ENCODE data around the gene BMP6.
"Not testable (repeated sequence)": the region's sequence is repeated elsewhere in the genome, so short reads cannot be mapped to it uniquely, and the experiment has no call there.

BMP6 gene

DNA sequence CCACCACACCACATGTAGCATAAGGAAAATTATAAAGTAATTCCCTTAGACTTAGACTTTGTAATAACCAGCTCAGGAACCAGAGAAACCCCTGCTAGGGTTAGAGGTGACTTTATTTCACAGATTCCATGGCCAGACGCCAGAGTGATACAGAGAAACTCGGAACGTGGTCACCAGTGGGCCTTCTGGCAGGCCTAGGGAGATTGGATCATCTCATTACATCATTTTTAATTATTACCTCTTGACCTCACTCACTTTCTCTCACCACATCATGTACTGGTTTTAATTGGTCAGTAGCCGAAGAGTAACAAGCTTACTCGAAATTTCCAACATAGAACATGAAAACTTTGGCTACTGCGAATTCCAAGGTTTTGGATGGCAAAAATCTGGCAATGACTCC lies 72.9 kb downstream of the BMP6 start:
- DNase-seq = no peak

DNA sequence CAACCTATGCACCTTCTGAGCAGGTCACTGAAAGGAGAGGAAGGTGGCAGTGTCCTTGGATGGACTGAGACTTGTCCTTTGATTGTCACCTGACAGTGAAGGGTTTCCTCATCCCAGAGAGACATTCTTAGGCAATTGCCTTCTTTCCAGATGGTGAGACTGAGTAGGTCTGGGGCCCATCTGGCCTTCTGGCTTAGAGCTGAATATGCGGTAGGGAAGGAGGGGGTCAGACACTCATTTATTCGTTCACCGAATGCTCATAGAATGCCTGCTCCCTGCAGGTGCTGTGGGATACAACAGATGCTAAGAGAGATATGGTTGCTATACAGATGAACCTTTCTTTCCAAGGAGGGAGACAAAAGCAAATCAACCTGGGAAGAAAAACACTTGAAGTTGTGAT lies 76.8 kb downstream of the BMP6 start:
- DNase-seq = no peak

DNA sequence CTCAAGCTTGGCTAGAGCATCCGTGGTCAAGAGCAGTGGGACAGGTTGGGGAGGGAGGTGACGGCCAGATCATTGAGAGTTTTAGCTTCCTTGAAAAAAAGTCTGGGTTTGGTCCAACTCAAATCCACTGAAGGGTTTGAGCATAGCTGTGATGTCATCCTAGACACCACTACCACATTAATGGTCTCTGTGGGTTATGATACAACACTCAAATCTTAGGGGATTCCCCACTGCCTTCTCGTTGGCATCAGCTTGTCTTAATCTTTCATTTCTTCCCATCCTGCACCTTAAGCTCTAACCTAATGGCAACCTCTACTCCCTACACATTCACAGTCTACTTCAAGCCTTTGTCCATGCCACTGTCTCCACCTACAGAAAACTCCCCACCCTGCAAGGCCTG lies 77.3 kb downstream of the BMP6 start:
- DNase-seq = no peak

DNA sequence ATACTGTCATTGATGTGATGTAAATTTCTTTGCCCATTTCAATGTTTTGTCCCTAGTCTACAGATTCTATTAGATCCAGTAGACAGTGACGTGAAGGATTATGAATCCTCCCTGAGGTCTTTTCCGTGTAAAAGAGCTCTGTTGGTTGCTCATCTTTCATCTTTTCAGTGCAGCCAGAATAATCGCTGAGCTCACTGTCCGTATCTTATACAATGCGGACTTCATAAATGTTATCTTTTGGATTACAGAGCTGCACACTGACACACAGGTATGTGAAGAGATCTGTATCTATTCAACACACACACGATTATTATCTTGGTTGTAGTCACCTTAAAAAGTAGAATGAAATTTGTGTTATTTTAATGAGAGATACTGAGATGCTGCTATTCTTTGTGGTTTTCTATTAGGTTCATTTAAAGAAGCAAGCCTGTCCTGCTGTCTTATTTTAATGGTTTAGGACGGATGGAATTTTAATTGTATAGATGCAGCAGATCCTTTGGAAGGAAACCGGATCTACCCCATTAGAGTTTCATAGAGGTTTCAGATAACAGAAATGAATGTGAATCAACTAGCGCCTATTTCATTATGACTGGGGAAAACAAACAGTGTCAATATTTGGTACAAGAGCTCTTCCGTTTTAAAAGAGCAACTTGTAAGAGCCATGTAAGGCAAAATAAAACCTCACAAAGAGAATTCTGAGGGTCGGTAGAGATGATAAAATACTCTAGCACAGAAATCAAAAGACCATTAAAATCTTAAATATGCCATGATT lies 79.4 kb downstream of the BMP6 start:
- DNase-seq = no peak

DNA sequence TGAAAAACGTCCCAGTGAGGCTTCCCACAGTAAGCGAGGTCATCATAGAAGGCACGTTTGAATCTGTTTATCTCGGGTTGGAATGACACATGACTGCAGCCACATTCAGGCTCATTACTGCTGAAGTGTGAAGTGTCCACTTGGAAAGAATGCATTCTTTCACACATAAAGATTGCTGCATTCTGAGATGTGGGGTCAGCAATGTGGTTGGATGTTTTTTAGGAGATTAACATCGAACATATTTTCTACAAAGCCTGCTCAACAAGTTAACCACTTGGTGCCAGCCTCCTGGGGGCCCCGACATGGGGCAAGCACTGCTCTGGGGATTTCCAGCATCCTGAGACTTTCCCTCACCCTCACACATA lies 79.9 kb downstream of the BMP6 start:
- DNase-seq = no peak

DNA sequence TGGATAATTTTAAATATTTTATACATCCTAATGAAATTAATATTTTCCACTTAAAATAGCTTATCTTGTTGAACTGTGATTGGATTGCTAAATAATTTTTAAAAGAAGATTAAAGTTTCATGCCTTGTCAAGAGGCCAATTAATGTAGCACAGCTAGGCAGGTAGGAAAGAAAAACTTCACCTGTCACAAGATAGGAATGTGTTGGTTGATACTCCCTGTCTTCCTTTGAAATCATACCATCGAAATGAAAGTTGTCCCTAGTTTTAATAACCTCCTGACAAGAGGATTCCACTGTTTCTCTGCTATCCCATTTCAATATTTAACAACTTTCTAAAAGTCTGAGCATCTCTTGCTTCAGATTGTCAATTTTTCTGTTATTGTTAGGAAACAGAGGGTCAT lies 80.8 kb downstream of the BMP6 start:
- DNase-seq = no peak

DNA sequence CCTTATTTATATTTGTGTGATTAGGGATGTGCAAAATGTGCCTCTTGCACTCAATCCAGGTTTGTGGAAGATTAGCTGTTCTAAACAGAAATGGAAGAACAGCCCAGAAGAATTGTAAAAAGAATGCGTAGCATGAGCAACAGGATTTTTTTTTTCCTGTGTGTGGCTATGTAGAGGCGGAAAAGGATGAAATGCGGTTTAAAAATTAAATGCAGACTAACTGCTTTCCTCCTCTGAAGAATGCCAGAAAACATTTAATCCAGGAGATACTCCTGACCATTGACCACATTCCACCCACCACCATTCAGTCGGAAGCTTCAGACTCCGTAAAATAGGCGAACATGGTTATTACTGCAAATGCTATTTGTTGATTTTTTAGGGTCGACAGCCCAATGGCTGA lies 83.4 kb downstream of the BMP6 start:
- peak; percentile 41 for DNase-seq

DNA sequence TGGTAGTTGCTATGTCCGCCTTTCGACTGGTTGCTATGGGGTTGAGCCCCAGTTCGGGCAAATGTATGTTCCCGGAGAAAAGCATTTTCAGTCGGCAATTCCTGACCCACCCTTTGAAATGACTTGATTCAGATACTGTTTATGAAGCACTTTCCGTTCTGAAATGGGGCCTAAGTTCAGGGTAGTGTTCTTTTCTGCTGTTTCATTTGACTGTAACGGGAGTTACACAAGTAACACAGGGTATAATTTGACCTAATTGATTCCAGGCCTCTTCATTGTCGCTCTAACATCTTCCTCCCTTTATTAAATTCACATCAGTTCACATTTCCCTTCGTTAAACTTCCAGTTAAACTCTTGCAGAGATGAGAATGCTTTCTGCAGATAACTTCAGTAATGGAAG lies 85.5 kb downstream of the BMP6 start:
- DNase-seq = no peak

DNA sequence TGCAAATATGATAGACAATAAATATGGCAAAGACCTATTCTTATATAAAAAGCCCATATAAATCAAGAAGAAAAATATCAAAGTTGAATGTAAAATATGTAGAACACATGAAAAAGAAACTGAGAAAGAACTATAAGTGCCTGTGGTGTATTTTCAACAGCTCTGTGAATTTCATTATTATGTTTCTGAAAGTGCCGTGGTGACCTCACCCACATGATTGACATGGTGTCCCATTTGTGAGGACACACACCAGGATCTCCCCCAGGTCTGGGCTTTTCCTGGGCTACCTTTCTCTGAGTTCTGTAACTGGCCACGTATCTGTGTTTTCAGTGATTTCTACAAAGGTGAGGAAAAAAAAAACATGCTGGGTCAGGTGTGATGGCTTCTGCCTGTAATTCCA lies 86.7 kb downstream of the BMP6 start:
- no peak for DNase-seq

DNA sequence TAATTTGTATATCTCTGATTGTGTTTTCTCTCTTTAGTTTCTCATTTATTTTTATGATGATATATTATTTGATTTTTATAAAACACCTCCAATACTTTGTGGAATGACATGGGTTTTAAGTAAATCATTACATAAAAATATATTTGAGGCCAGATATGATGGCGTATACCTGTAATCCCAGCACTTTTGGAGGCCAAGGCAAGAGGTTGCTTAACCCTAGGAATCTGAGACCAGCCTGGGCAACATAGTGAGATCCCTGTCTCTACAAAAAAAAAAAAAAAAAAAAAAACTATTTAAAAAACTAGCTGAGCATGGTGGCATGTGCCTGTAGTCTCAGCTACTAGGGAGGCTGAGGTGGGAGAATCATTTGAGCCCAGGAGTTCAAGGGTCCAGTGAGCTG lies 87.3 kb downstream of the BMP6 start:
- DNase-seq = no peak

DNA sequence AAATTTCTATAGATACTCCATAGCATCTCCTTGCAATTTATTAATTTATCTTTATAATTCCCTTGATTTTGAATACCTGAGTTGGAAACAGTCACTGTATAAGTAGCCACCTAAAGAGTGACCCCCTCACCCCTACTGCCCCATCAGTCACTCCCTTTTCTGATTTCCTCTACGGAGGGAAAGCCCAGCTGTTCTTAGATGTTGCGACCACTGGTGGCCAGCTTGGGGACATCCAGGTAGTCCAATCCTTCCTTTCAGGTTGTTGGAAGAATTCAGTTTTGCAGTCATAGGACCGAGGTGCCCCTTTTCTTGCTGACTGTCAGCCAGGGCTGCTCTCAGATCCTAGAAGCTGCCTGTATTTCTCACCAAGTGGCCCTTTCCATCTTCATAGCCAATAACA lies 87.8 kb downstream of the BMP6 start:
- no peak for DNase-seq

DNA sequence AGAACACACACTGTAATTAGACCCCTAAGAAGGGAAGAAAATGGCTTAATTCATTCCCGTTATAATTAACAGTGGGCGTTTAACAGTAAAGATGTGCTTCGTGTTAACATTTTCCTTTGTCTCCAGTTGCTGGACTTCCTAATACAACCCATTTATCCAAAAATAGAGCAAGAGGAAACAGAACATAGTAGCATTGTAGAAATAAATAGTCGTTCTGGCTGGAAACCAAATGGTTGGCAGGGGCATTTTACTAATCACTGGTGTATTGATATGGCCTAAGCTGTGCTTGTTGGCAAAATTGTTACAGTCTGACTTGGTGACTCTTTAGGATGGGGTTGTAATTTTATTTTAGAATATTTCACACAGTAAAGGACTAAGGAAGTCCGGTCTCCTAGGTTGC lies 89.8 kb downstream of the BMP6 start:
- no peak for DNase-seq

DNA sequence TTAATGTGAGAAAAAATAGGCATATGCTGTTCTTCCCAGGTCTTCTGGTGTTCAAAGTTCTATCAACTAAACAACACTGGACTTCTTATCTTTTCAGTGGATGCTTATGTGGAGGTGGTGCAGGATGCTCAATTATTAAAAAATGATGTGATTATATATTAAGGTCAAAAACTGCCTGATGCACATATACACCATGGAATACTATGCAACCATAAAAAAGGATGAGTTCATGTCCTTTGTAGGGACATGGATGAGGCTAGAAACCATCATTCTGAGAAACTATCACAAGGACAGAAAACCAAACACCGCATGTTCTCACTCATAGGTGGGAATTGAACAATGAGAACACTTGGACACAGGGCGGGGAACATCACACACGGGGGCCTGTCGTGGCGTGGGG lies 91.3 kb downstream of the BMP6 start:
- DNase-seq = not testable (repeated sequence)

DNA sequence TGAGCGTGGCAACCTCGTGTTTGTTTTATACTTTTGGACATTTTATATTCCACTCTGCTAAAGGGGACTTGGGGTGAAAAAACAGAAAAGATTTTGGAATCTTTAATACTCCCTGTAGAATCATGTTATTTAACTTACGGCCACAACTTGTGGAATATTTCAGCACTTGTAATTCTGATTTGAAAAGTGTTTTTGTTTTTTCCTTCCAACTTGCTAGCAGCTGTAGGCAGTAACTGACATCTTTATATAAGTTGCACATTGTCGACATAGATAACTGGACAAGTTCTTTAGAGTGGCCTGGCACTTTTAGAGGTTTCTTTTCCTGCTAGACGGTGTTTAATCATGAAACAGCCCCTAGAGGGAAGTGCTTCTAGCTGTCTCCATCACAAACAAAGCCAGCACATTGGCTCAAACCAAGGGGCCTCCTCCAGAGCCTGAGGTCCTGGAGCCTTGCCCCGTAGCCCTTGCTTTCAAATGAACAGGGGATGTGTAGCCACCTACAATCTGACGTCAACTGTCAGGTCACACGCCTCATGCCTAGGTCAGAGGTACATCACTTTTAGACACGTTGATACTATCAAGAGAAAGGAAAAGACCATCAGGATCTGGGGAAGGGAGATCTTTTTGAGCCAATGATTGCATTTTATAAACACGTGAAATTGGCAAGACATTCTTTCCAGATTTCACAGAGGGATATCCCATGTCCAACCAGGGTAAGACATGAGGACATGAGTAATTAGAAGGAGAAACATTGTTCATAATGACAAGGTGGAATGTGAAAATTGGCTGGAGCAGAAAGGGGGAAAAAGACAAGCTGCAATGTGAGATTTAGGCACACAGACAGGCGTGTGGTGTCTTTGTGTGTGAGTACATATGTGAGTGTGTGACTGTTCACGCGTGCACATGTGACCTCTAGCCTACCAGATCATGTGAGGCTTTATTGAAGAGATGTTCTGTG lies 92.6 kb downstream of the BMP6 start:
- DNase-seq = peak; percentile 21

DNA sequence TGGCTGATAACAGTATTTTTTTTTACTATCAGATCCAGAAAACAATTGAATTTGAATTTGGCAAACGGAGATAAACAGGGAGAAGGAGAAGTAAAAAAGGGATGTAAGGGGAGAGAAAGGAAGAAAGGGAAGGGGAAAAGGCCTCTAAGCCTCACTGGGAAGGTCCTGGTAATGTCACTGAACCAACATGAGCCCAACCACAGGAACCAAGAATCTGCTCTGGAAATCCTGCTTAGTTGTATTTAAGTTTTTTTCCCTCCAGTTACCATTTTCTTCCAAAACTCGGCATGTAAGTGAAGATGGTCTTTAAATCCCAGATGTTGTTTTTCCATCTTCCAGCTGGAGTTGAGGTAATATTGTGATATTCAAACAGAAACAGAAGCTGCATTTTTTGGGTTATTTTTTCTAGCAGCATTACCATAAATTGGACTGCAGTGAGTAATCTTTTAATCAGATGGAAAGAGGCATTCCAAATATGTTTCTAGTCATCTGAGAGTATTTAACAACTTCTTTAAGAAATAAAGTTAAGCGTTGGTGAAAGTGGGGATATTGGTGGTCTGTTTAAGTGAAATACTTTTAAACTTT lies 93.6 kb downstream of the BMP6 start:
- DNase-seq = peak; percentile 58

DNA sequence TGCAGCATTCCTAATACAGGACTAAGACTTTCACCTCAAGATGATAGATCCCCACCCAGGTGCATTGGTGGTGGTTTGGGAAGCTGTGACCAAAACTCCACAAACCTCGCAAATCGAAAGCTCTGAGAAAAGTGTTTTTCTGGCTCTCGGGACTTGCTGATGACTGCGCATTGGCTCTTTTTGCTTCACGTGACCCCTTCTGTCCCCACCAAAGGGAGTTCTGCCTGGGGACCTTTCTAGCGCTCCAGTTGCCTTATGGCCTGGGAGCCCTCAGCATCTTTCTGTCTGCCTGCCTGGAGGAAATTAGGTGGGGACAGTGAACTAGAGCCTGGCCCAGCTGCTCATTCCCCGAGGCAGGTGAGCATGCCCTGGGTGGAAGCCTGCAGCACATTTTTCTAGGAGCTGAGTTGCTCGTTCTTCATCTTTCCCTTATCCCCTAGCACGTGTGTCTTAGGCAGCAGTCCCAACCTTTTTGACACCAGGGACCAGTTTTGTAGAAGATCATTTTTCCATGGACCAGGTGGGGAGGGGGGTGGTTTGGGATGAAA lies 94.5 kb downstream of the BMP6 start:
- no peak for DNase-seq

DNA sequence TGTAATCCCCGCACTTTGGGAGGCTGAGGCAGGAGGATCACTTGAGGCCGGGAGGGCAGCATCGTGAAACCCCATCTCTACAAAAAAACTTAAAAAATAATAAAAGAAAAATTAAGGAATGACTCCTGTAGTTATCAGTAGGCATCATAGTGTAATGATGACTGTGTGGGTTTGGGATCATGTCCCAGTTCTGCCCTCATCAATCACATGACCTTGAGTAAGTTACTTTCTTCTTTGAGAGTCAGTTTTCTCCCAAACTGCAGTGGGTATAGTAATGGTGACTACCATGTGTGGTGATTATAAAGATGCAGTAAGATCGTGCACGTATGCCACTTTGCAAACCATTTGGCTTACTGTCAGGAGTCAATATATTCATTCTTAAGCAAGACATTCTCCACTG lies 95.5 kb downstream of the BMP6 start:
- DNase-seq = peak; percentile 20

DNA sequence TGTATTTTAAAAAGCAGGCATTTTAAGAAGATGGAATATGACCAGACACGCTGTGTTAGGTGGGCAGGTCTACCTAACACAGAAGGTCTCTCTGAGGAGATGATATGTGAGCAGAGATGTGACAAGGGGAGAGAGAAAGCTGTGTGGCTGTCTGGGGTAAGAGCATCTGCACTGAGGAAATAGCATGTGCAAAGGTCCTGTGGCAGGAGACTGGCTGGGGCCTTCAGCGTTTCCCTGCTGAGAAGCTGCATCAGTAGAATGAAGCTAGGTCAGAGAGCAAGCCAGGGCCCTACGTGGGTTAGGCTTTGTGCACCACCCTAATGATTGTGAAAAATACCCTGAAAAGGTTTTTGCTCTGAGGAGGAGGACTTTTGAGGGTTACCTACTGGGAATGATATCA lies 97.7 kb downstream of the BMP6 start:
- DNase-seq = no peak

DNA sequence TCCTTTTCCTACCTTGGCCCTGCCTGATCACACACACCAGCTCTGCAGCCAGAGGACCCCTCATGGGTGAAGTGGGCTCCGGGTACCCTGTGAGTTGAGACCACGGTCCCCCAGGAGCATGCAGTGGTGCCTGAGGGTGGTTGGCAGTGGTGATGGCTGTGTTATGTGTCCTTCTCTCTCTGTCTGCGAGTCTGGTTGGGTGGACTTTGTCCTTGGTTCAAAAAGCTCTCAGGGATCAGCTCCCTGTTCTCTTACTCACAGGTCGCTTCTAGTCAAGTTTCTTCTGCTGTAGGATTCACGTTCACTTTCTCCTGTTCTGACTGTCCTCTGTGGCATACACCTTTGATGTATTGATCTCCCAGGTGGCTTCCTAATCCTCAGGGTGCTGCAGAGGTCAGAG lies 100.1 kb downstream of the BMP6 start:
- no peak for DNase-seq

DNA sequence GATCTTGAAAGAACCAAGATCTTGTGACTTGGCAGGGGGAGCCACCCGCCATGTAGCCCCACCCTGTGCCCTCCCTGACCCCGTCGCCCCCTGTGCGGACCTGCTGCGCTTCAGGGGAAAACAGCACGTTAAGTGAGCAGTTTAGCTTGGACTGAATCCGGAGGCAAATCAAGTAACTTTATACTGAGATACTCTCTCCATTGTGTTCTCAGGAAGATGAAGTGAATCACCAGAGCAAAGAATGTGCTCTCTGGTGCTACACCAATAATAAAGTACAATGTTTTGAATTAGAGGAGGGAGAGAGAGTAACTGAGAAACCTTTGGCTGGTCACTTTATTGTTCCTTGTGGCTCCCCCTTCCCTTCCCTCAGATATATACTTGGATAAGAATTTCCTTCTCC lies 101.2 kb downstream of the BMP6 start:
- peak; percentile 41 for DNase-seq

DNA sequence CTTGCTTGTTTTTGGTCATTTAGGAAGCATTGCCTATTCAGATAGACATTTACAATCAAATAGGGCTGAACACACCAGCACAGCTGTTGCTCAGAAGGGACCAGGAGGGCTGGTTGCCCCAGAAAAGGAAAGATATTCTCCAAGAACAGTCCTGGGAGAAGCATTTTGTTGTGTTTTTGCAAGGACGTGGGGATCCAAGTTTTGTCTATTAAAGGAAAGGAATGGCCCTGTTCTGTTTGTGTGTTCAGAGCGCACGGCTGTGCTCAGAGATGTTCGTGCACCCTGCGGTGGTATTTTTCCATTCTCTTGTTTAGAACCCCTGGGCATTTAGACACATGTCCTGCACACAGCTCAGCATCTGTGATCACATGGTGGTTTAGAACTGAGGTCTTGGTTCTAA lies 102.2 kb downstream of the BMP6 start:
- no peak for DNase-seq

DNA sequence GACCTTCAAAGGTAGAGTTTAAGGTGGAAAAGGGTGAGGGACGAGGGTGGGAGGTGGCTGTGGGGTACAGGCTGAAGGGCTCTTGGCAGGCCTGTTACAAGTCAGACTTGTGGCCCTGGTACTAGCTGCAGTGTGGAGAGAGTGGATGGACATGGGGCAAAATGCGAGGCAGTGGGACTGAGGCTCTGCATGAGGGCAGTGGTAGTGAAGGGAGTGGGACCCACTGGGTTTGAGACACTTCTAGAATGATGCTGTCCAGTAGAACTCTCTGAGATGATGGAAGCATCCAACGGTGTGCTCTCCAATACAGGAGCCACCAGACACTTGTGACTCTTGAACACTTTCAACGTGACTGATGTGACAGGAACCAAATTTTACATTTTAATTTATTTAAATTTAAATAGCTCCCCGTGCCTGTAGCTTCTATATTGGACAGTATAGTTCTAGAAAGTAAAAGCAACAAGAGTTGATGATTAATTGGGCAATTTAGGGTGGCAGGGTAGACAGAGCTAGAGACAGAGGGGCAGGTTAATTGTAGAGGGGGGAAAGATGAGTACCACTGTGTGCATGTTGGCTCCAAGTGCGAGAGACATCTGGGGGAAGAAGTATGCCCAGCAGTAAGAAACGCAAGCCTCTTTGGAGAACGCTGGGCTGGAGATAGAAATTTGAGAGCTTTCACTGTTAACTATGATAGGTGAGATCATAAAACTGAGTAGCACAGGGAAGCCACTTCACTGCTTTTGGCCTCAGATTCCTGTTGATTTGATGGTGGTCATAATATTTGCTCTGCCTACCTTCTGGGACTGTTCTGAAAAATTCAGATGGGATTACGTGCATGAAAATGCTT lies 107.2 kb downstream of the BMP6 start:
- no peak for DNase-seq

DNA sequence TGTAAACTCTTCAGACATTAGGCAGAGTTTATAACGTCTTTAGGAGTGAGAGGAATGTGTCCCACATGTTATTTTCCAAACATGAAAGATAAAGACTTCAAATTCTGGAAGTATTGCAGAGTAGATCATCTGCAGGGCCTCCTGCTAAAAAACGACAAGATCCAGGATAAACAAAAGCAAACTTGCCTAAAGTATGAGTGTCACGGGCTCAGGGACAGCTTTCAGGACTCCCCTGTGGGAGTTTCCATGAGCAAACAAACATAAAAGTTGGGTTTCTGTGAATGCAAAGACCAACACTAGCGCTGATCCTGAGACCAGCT lies 107.8 kb downstream of the BMP6 start:
- DNase-seq = no peak
